A549 (cell line): ENCODE measurements around the gene TRPV2. TPM values are rescaled to one million over a fixed set of nuclear protein-coding genes. Genes with fewer than 3 reads are reported as not detected.

ENCODE experiments used
- ATAC-seq, 2 experiments: fragments of 200-7000 bp in 1 of 2; fragments of >200 bp in 1 of 2; cut with Nextera tagmentation in 1 of 2; cut with Tn5 transposase in 1 of 2; 3 replicates each; pipeline versions ENCODE4 v1.8.0 to v1.9.1; 2018 to 2020; ENCODE audit warnings: mild to moderate bottlenecking in 1 of 2, moderate library complexity in 1 of 2
- CTCF ChIA-PET: fragments of 300-600 bp; sonication (Branson Sonifier 250); formaldehyde crosslinking; extraction: SDS; loops from one replicate; lab custom pipeline; 2021; ENCODE audit warnings: antibody characterized with exemption, inconsistent platforms; lab: Yijun Ruan, JAX
- POLR2A ChIA-PET: fragments of 350-600 bp; formaldehyde crosslinking; extraction: SDS; loops from one replicate; lab custom pipeline; 2021; ENCODE audit warnings: antibody characterized with exemption, inconsistent platforms; lab: Yijun Ruan, JAX
- DNase-seq, 2 experiments: peaks; one replicate each; pipeline versions ENCODE4 v3.0.0 to v3.0.0-alpha.2; 2011 to 2016; ENCODE audit warnings: low read depth in 1 of 2, low spot score in 1 of 2
- FAIRE-seq: peaks from 2 replicates; lab custom pipeline; 2011; peaks lifted over from hg19 to GRCh38; lab: Jason Lieb, UNC
- H3K27ac ChIP-seq, 2 experiments: fragments of >200 bp; sonication (Bioruptor Twin); formaldehyde crosslinking; 3 replicates each; pipeline ENCODE4 v1.5.1; 2016 to 2017
- H3K4me1 ChIP-seq: fragments of >200 bp; sonication (Bioruptor Twin); formaldehyde crosslinking; 3 replicates; pipeline ENCODE4 v1.6.1; 2016
- H3K4me2 ChIP-seq: fragments of >200 bp; sonication (Bioruptor Twin); formaldehyde crosslinking; 3 replicates; pipeline ENCODE4 v1.6.1; 2016
- H3K4me3 ChIP-seq: fragments of >200 bp; sonication (Bioruptor Twin); formaldehyde crosslinking; 3 replicates; pipeline ENCODE4 v1.5.1; 2016
- H3K9me3 ChIP-seq: fragments of >200 bp; sonication (Bioruptor Twin); formaldehyde crosslinking; 3 replicates; pipeline ENCODE4 v1.6.1; 2016
- ATOH8 ChIP-seq: fragments of 250-450 bp; sonication (Bioruptor Pico); IDR thresholded peaks from 2 replicates; pipeline ENCODE4 v1.5.0; 2020; ENCODE audit warnings: low read depth, mild to moderate bottlenecking, moderate library complexity
- BCL3 ChIP-seq: fragments of >200 bp; sonication (Bioruptor Twin); formaldehyde crosslinking; IDR thresholded peaks from 3 replicates; pipeline ENCODE4 v1.6.1; 2016
- BHLHE40 ChIP-seq: IDR thresholded peaks from 2 replicates; pipeline ENCODE4 v1.6.1; 2012; ENCODE audit warnings: low read depth, low read length, inconsistent platforms
- CHD2 ChIP-seq: fragments of 150-350 bp; IDR thresholded peaks from 2 replicates; pipeline ENCODE4 v1.6.1; 2014; ENCODE audit warnings: low read length; ENCODE audit not compliant: partially characterized antibody
- CHD4 ChIP-seq: fragments of 200-600 bp; sonication (generic); IDR thresholded peaks from 2 replicates; pipeline ENCODE4 v1.6.1; 2016; ENCODE audit warnings: antibody characterized with exemption, mild to moderate bottlenecking, borderline replicate concordance
- CTCF ChIP-seq: fragments of >200 bp; sonication (Bioruptor Twin); formaldehyde crosslinking; IDR thresholded peaks from 3 replicates; pipeline ENCODE4 v1.5.1; 2016
- EHMT2 ChIP-seq: fragments of 200-600 bp; sonication (generic); IDR thresholded peaks from 2 replicates; pipeline ENCODE4 v1.6.1; 2016; ENCODE audit warnings: antibody characterized with exemption, low read depth, mild to moderate bottlenecking, moderate library complexity
- EP300 ChIP-seq, 2 experiments: fragments of >200 bp; sonication (Bioruptor Twin); formaldehyde crosslinking; IDR thresholded peaks; 2 replicates in 1 of 2; 3 replicates in 1 of 2; pipeline ENCODE4 v1.6.1; 2016 to 2017
- ESRRA ChIP-seq: fragments of 150-350 bp; IDR thresholded peaks from 2 replicates; pipeline ENCODE4 v1.6.1; 2014; ENCODE audit warnings: mild to moderate bottlenecking, low read length, borderline replicate concordance
- FOSB ChIP-seq: fragments of 250-450 bp; sonication (Bioruptor Pico); IDR thresholded peaks from 2 replicates; pipeline ENCODE4 v1.5.0; 2020; ENCODE audit warnings: mild to moderate bottlenecking, moderate library complexity
- FOXS1 ChIP-seq: fragments of 250-450 bp; sonication (Bioruptor Pico); IDR thresholded peaks from 2 replicates; pipeline ENCODE4 v1.5.0; 2020; ENCODE audit warnings: mild to moderate bottlenecking, moderate library complexity
- GATA3 ChIP-seq: IDR thresholded peaks from 2 replicates; pipeline ENCODE4 v1.6.1; 2012; ENCODE audit warnings: borderline replicate concordance
- HDAC2 ChIP-seq: fragments of 200-600 bp; sonication (generic); IDR thresholded peaks from 2 replicates; pipeline ENCODE4 v1.6.1; 2016
- HEYL ChIP-seq: fragments of 250-450 bp; sonication (Bioruptor Pico); IDR thresholded peaks from 2 replicates; pipeline ENCODE4 v1.8.0; 2021; ENCODE audit warnings: mild to moderate bottlenecking, moderate library complexity
- HMGXB4 ChIP-seq: fragments of 250-450 bp; sonication (Bioruptor Pico); IDR thresholded peaks from 2 replicates; pipeline ENCODE4 v1.5.0; 2021; ENCODE audit warnings: mild to moderate bottlenecking, moderate library complexity, borderline replicate concordance
- HOXB13 ChIP-seq: fragments of 250-450 bp; sonication (Bioruptor Pico); IDR thresholded peaks from 2 replicates; pipeline ENCODE4 v1.5.0; 2020; ENCODE audit warnings: low read depth, mild to moderate bottlenecking, moderate library complexity
- JUNB ChIP-seq: fragments of >200 bp; sonication (Bioruptor Twin); formaldehyde crosslinking; IDR thresholded peaks from 2 replicates; pipeline ENCODE4 v1.6.1; 2016
- KDM1A ChIP-seq: fragments of 200-600 bp; sonication (generic); IDR thresholded peaks from 2 replicates; pipeline ENCODE4 v1.6.1; 2016; ENCODE audit warnings: low read depth, mild to moderate bottlenecking
- MAFK ChIP-seq: fragments of 450-650 bp; IDR thresholded peaks from 2 replicates; pipeline ENCODE4 v1.6.1; 2014; ENCODE audit not compliant: partially characterized antibody
- MAZ ChIP-seq: fragments of 150-350 bp; IDR thresholded peaks from 2 replicates; pipeline ENCODE4 v1.6.1; 2014; ENCODE audit warnings: antibody characterized with exemption, low read depth, low read length, borderline replicate concordance
- MYC ChIP-seq: IDR thresholded peaks from 2 replicates; pipeline ENCODE4 v1.6.1; 2012; ENCODE audit warnings: mild to moderate bottlenecking, inconsistent platforms, low read length, improper control_type of control experiment, borderline replicate concordance
- NPAS2 ChIP-seq: fragments of 250-450 bp; sonication (Bioruptor Pico); IDR thresholded peaks from 2 replicates; pipeline ENCODE4 v1.8.0; 2022; ENCODE audit warnings: mild to moderate bottlenecking, moderate library complexity, borderline replicate concordance
- PHF8 ChIP-seq: fragments of 200-600 bp; sonication (generic); IDR thresholded peaks from 2 replicates; pipeline ENCODE4 v1.6.1; 2016; ENCODE audit warnings: low read depth, mild to moderate bottlenecking, antibody characterized with exemption, moderate library complexity, borderline replicate concordance
- POLR2A ChIP-seq: IDR thresholded peaks from 2 replicates; pipeline ENCODE4 v1.6.1; 2012; ENCODE audit warnings: mild to moderate bottlenecking, low read length
- POLR2AphosphoS2 ChIP-seq: conservative IDR thresholded peaks from 2 replicates; pipeline ENCODE4 v1.6.1; 2012; ENCODE audit warnings: low read length, improper control_type of control experiment, inconsistent platforms
- RARB ChIP-seq: fragments of 250-450 bp; sonication (Bioruptor Pico); IDR thresholded peaks from 2 replicates; pipeline ENCODE4 v1.8.0; 2021; ENCODE audit warnings: mild to moderate bottlenecking, moderate library complexity
- RCOR1 ChIP-seq: fragments of 150-350 bp; IDR thresholded peaks from 2 replicates; pipeline ENCODE4 v1.6.1; 2014; ENCODE audit warnings: antibody characterized with exemption, low read length, low read depth
- RFX5 ChIP-seq: fragments of 450-650 bp; IDR thresholded peaks from 2 replicates; pipeline ENCODE4 v1.7.1; 2014; ENCODE audit warnings: antibody characterized with exemption, mild to moderate bottlenecking, moderate library complexity
- SREBF2 ChIP-seq: fragments of 450-650 bp; IDR thresholded peaks from 2 replicates; pipeline ENCODE4 v1.6.1; 2014; ENCODE audit warnings: mild to moderate bottlenecking, moderate library complexity
- TFCP2L1 ChIP-seq: fragments of 250-450 bp; sonication (Bioruptor Pico); IDR thresholded peaks from 2 replicates; pipeline ENCODE4 v1.5.0; 2021; ENCODE audit warnings: mild to moderate bottlenecking
- TP53 ChIP-seq: fragments of 250-450 bp; sonication (Bioruptor Pico); IDR thresholded peaks from 2 replicates; pipeline ENCODE4 v1.5.0; 2021; ENCODE audit warnings: mild to moderate bottlenecking, moderate library complexity
- WGBS: methylation state at CpG from one replicate; pipeline ENCODE4 v1.1.6; 2017; ENCODE audit errors: missing lambda C conversion rate; 5-methylcytosine and 5-hydroxymethylcytosine counted together
- polyA plus RNA-seq, 4 experiments: library from polyadenylated mRNA; depleted of rRNA in 3 of 4; stranded (reverse); fragments of >200 nt; fragmentation: RNase III in 1 of 4; extraction: RNeasy Plus Mini Kit Qiagen cat#74134 plus additional on column Dnase treatment in 1 of 4; gene quantifications; 2 replicates in 3 of 4; 3 replicates in 1 of 4; pipeline ENCODE4 v1.2.3, GENCODE V29; 2011 to 2017
- TF ChIP-seq, protein P1 (sequence below): IDR thresholded peaks from 2 replicates; pipeline ENCODE4 v1.6.1; 2012
- TF ChIP-seq, protein P2 (sequence below): IDR thresholded peaks from 2 replicates; pipeline ENCODE4 v1.6.1; 2012

TRPV2 gene
- polyA plus RNA-seq, 2 of the 4 experiments (the other 2 are of a cell fraction): 0.31 to 0.61 TPM

- no peak; the same call in 1 of the 2 replicates for TF ChIP-seq PHF8
- no peak for TF ChIP-seq POLR2A
- TF ChIP-seq ATOH8 (CRISPR knock-in tag): peak; percentile 60; the same call in 1 of the 2 replicates
- TF ChIP-seq MAZ: no peak
- no peak for TF ChIP-seq HDAC2
- TF ChIP-seq HMGXB4 (CRISPR knock-in tag): no peak
- TF ChIP-seq NPAS2 (CRISPR knock-in tag): peak; percentile 60; the same call in 1 of the 2 replicates
- 0 out of 2 replicates have a peak, but pooled peaks have one; percentile 69 for TF ChIP-seq FOSB (CRISPR knock-in tag)
- TF ChIP-seq CTCF: no peak
These were observed 22.8 kb downstream of the TRPV2 start (continued) for GRCh38 chr17:16438173-16438556.

GRCh38 chr17:16438557-16439302 is 23.4 kb downstream of the TRPV2 start:
- DNase-seq (peak; percentile 100), FAIRE-seq (peak; percentile 94), ATAC-seq (peak; percentile 84 to 89)
- CTCF ChIA-PET: interaction anchor here (1.0 to 5.4 kb wide), 12 partner anchors 10 to 153 kb away, joined by 3 to 40 read pairs (median 7); partner anchors contain the start of gene TRPV2
- H3K4me1 ChIP-seq: peaks cover 37% of the 10 kb centered on the region
- H3K27ac ChIP-seq: peak overlapping the region; percentile 90 to 99
- POLR2A ChIA-PET: interaction anchor here (0.6 to 2.2 kb wide), 46 partner anchors 10 to 672 kb away, joined by 3 to 57 read pairs (median 5); partner anchors contain the start of genes CENPV, NCOR1, PIGL and TRPV2
- peak overlapping the region; percentile 75 for H3K4me3 ChIP-seq
- no peaks in the 10 kb centered on the region for H3K9me3 ChIP-seq
- H3K4me2 ChIP-seq: peak overlapping the region; percentile 87
- whole genome bisulfite sequencing: under 1% methylated on average over 45 of the region's 46 CpGs
- TF ChIP-seq ESRRA (no peak), MAFK (no peak), TFCP2L1 (CRISPR knock-in tag) (peak; percentile 89), CHD2 (no peak), EP300 (IDR thresholded peaks at IDR 0.05) (no peak), HOXB13 (no peak; the same call in none of the 2 replicates), GATA3 (peak; percentile 85), JUNB (no peak), KDM1A (no peak), POLR2AphosphoS2 (no peak), TP53 (CRISPR knock-in tag) (peak; percentile 94), RARB (CRISPR knock-in tag) (peak; percentile 80), MYC (peak; percentile 84; the same call in 1 of the 2 replicates), EHMT2 (no peak), RCOR1 (no peak), SREBF2 (no peak), RFX5 (no peak), BHLHE40 (peak; percentile 84), HEYL (no peak), HDAC2 (peak; percentile 21; the same call in 1 of the 2 replicates), CHD4 (no peak), PHF8 (peak; percentile 96), FOXS1 (no peak), BCL3 (peak; percentile 99)
- TF ChIP-seq, protein P1, sequence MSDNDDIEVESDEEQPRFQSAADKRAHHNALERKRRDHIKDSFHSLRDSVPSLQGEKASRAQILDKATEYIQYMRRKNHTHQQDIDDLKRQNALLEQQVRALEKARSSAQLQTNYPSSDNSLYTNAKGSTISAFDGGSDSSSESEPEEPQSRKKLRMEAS: peak; percentile 96
- TF ChIP-seq, protein P2, sequence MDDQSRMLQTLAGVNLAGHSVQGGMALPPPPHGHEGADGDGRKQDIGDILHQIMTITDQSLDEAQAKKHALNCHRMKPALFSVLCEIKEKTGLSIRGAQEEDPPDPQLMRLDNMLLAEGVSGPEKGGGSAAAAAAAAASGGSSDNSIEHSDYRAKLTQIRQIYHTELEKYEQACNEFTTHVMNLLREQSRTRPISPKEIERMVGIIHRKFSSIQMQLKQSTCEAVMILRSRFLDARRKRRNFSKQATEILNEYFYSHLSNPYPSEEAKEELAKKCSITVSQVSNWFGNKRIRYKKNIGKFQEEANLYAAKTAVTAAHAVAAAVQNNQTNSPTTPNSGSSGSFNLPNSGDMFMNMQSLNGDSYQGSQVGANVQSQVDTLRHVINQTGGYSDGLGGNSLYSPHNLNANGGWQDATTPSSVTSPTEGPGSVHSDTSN: peak; percentile 52
